Measurements from ENCODE around the gene MB21D2. TPM values are rescaled to one million over a fixed set of nuclear protein-coding genes. Genes with fewer than 3 reads are reported as not detected.

Gene MB21D2
- polyA plus RNA-seq, 3 donors from 2014 or later, result 0.07 to 0.53 TPM; not detected in 1

GRCh38 chr3:192916371-192917027 lies 1.2 kb downstream of the MB21D2 start:
- no peak for DNase-seq
- Mint-ChIP-seq H3K9me3 (peaks cover 3 to 34% (median 4%) of the 10 kb centered on the region in 6 donors), H3K36me3 (peaks cover 0 to 3% (median 0%) of the 10 kb centered on the region in 3 donors), H3K4me1 (peaks cover 7 to 15% of the 10 kb centered on the region in 2 donors), H3K4me3 (peak overlapping the region; percentile 56 to 67 (median 64)), H3K27ac (no peak overlapping the region), H3K27me3 (ENCODE audit: low read depth in 3 of 3) (peaks cover 9 to 27% (median 25%) of the 10 kb centered on the region in 3 donors)

GRCh38 chr3:192915722-192916121 lies 1.9 kb downstream of the MB21D2 start:
- H3K9me3 Mint-ChIP-seq, result peaks cover 3 to 34% (median 4%) of the 10 kb centered on the region in 6 donors
- peaks cover 9 to 25% (median 25%) of the 10 kb centered on the region in 3 donors for H3K27me3 Mint-ChIP-seq (ENCODE audit: low read depth in 3 of 3)

GRCh38 chr3:192915304-192915703 lies 2.4 kb downstream of the MB21D2 start:
- H3K4me1 Mint-ChIP-seq, result peaks cover 7 to 15% of the 10 kb centered on the region in 2 donors
- peaks cover 3 to 34% (median 4%) of the 10 kb centered on the region in 6 donors for H3K9me3 Mint-ChIP-seq
- H3K27ac Mint-ChIP-seq, result no peak overlapping the region
- peaks cover 9 to 24% (median 24%) of the 10 kb centered on the region in 3 donors for H3K27me3 Mint-ChIP-seq (ENCODE audit: low read depth in 3 of 3)
- peaks cover 0 to 3% (median 0%) of the 10 kb centered on the region in 3 donors for H3K36me3 Mint-ChIP-seq
- no peak for DNase-seq
- no peak overlapping the region for H3K4me3 Mint-ChIP-seq

More at GRCh38 chr3:192915722-192916121, 1.9 kb downstream of the MB21D2 start:
- peaks cover 7 to 15% of the 10 kb centered on the region in 2 donors for H3K4me1 Mint-ChIP-seq
- no peak overlapping the region for H3K4me3 Mint-ChIP-seq
- H3K36me3 Mint-ChIP-seq, result peaks cover 0 to 3% (median 0%) of the 10 kb centered on the region in 3 donors
- no peak overlapping the region for H3K27ac Mint-ChIP-seq
- DNase-seq, result no peak

- no peak for DNase-seq
- Mint-ChIP-seq H3K27me3 (ENCODE audit: low read depth in 3 of 3) (peaks cover 9 to 24% (median 24%) of the 10 kb centered on the region in 3 donors), H3K36me3 (peaks cover 0 to 3% (median 0%) of the 10 kb centered on the region in 3 donors), H3K4me3 (no peak overlapping the region), H3K27ac (no peak overlapping the region), H3K9me3 (peaks cover 3 to 34% (median 4%) of the 10 kb centered on the region in 6 donors), H3K4me1 (peaks cover 7 to 15% of the 10 kb centered on the region in 2 donors)
Observed at GRCh38 chr3:192914848-192915247, 2.8 kb downstream of the MB21D2 start.

- Mint-ChIP-seq H3K27ac (no peak overlapping the region), H3K4me1 (peaks cover 7 to 15% of the 10 kb centered on the region in 2 donors), H3K27me3 (ENCODE audit: low read depth in 3 of 3) (peaks cover 9 to 20% (median 14%) of the 10 kb centered on the region in 3 donors), H3K36me3 (peaks cover 0 to 3% (median 0%) of the 10 kb centered on the region in 3 donors), H3K4me3 (no peak overlapping the region), H3K9me3 (peaks cover 1 to 23% (median 4%) of the 10 kb centered on the region in 6 donors)
- DNase-seq, result no peak
Observed at GRCh38 chr3:192913540-192913939, 4.1 kb downstream of the MB21D2 start.

- Mint-ChIP-seq H3K27me3 (ENCODE audit: low read depth in 3 of 3) (peaks cover 5 to 12% (median 6%) of the 10 kb centered on the region in 3 donors), H3K4me1 (peaks cover 0 to 5% of the 10 kb centered on the region in 2 donors), H3K27ac (no peak overlapping the region), H3K36me3 (peaks cover 0 to 3% (median 0%) of the 10 kb centered on the region in 3 donors), H3K4me3 (no peak overlapping the region), H3K9me3 (peaks cover 3 to 13% (median 5%) of the 10 kb centered on the region in 6 donors)
- DNase-seq, result no peak
Observed at GRCh38 chr3:192911293-192911692, 6.4 kb downstream of the MB21D2 start.

GRCh38 chr3:192907784-192908183 lies 9.9 kb downstream of the MB21D2 start:
- no peaks in the 10 kb centered on the region for H3K4me1 Mint-ChIP-seq
- H3K4me3 Mint-ChIP-seq, result no peak overlapping the region
- H3K36me3 Mint-ChIP-seq, result no peaks in the 10 kb centered on the region
- H3K9me3 Mint-ChIP-seq, result peaks cover 0 to 6% (median 2%) of the 10 kb centered on the region in 6 donors
- H3K27me3 Mint-ChIP-seq (ENCODE audit: low read depth in 3 of 3), result peaks cover 0 to 5% (median 0%) of the 10 kb centered on the region in 3 donors
- no peak for DNase-seq
- H3K27ac Mint-ChIP-seq, result no peak overlapping the region

- no peaks in the 10 kb centered on the region for H3K4me1 Mint-ChIP-seq
- H3K9me3 Mint-ChIP-seq, result peaks cover 0 to 11% (median 3%) of the 10 kb centered on the region in 6 donors
- no peaks in the 10 kb centered on the region for H3K36me3 Mint-ChIP-seq
- H3K27ac Mint-ChIP-seq, result no peak overlapping the region
- no peak for DNase-seq
- H3K4me3 Mint-ChIP-seq, result no peak overlapping the region
- peaks cover 0 to 5% (median 0%) of the 10 kb centered on the region in 3 donors for H3K27me3 Mint-ChIP-seq (ENCODE audit: low read depth in 3 of 3)
Observed at GRCh38 chr3:192906940-192907339, 10.7 kb downstream of the MB21D2 start.

- Mint-ChIP-seq H3K27me3 (ENCODE audit: low read depth in 3 of 3) (no peaks in the 10 kb centered on the region), H3K4me1 (no peaks in the 10 kb centered on the region), H3K9me3 (peaks cover 0 to 11% (median 3%) of the 10 kb centered on the region in 6 donors), H3K4me3 (no peak overlapping the region), H3K27ac (no peak overlapping the region), H3K36me3 (no peaks in the 10 kb centered on the region)
- no peak for DNase-seq
Observed at GRCh38 chr3:192905980-192906678, 11.5 kb downstream of the MB21D2 start.

GRCh38 chr3:192904632-192905289 lies 12.9 kb downstream of the MB21D2 start:
- Mint-ChIP-seq H3K27me3 (ENCODE audit: low read depth in 3 of 3) (no peaks in the 10 kb centered on the region), H3K27ac (no peak overlapping the region), H3K4me1 (no peaks in the 10 kb centered on the region), H3K4me3 (no peak overlapping the region), H3K36me3 (no peaks in the 10 kb centered on the region), H3K9me3 (peaks cover 0 to 11% (median 3%) of the 10 kb centered on the region in 6 donors)
- no peak for DNase-seq

- Mint-ChIP-seq H3K9me3 (peaks cover 0 to 14% (median 6%) of the 10 kb centered on the region in 6 donors), H3K36me3 (peaks cover 0 to 3% (median 0%) of the 10 kb centered on the region in 3 donors), H3K27me3 (ENCODE audit: low read depth in 3 of 3) (no peaks in the 10 kb centered on the region), H3K27ac (no peak overlapping the region), H3K4me3 (no peak overlapping the region), H3K4me1 (peaks cover 6 to 7% of the 10 kb centered on the region in 2 donors)
- DNase-seq, result no peak
Observed at GRCh38 chr3:192902549-192902948, 15.1 kb downstream of the MB21D2 start.

GRCh38 chr3:192901435-192901834 lies 16.2 kb downstream of the MB21D2 start:
- peaks cover 6 to 7% of the 10 kb centered on the region in 2 donors for H3K4me1 Mint-ChIP-seq
- DNase-seq, result no peak
- H3K36me3 Mint-ChIP-seq, result peaks cover 0 to 3% (median 0%) of the 10 kb centered on the region in 3 donors
- H3K4me3 Mint-ChIP-seq, result no peak overlapping the region
- H3K9me3 Mint-ChIP-seq, result peaks cover 0 to 13% (median 7%) of the 10 kb centered on the region in 6 donors
- H3K27ac Mint-ChIP-seq, result no peak overlapping the region
- no peaks in the 10 kb centered on the region for H3K27me3 Mint-ChIP-seq (ENCODE audit: low read depth in 3 of 3)

GRCh38 chr3:192899540-192899982 lies 18.1 kb downstream of the MB21D2 start:
- peaks cover 0 to 3% (median 0%) of the 10 kb centered on the region in 3 donors for H3K36me3 Mint-ChIP-seq
- H3K9me3 Mint-ChIP-seq, result peaks cover 0 to 16% (median 5%) of the 10 kb centered on the region in 6 donors
- DNase-seq, result no peak
- no peak overlapping the region for H3K27ac Mint-ChIP-seq
- H3K4me3 Mint-ChIP-seq, result no peak overlapping the region
- peaks cover 0 to 2% (median 0%) of the 10 kb centered on the region in 3 donors for H3K27me3 Mint-ChIP-seq (ENCODE audit: low read depth in 3 of 3)
- H3K4me1 Mint-ChIP-seq, result peaks cover 6 to 7% of the 10 kb centered on the region in 2 donors

All from immature natural killer cell (primary cell).